Large intestine (tissue), 3 donors: Measurements from ENCODE around the gene B4GALNT1. TPM values are rescaled to one million over a fixed set of nuclear protein-coding genes. Genes with fewer than 3 reads are reported as not detected.
"Not testable (repeated sequence)": the region's sequence is repeated elsewhere in the genome, so short reads cannot be mapped to it uniquely, and the experiment has no call there.

Experiments used
- DNase-seq, 2 donors: peaks; one replicate each; pipeline versions ENCODE4 v3.0.0 to v3.0.0-alpha.2; 2013
- H3K27ac ChIP-seq: one replicate; pipeline ENCODE4 v1.5.1; 2013; ENCODE audit warnings: low read length
- H3K27me3 ChIP-seq: 2 replicates; pipeline ENCODE4 v1.6.1; 2013; ENCODE audit warnings: low read length; ENCODE audit not compliant: control insufficient read depth, insufficient read depth
- H3K36me3 ChIP-seq: 2 replicates; pipeline ENCODE4 v1.6.1; 2013; ENCODE audit warnings: low read length; ENCODE audit not compliant: control insufficient read depth, insufficient read depth
- H3K4me1 ChIP-seq: one replicate; pipeline ENCODE4 v1.6.1; 2013; ENCODE audit warnings: low read length; ENCODE audit not compliant: control insufficient read depth, insufficient read depth
- H3K4me3 ChIP-seq: one replicate; pipeline ENCODE4 v1.5.1; 2013; ENCODE audit warnings: low read length
- H3K9me3 ChIP-seq: one replicate; pipeline ENCODE4 v1.6.1; 2013; ENCODE audit warnings: mild to moderate bottlenecking, low read depth, low read length, moderate library complexity; ENCODE audit not compliant: control insufficient read depth
- WGBS: methylation state at CpG from one replicate; pipeline ENCODE4 v1.1.5; 2013; ENCODE audit warnings: low lambda C conversion rate; ENCODE audit not compliant: insufficient coverage; 5-methylcytosine and 5-hydroxymethylcytosine counted together
- polyA plus RNA-seq: library from polyadenylated mRNA; unstranded; fragments of 120-200 nt; gene quantifications from one replicate; pipeline ENCODE4 v1.2.1, GENCODE V29; 2013

The B4GALNT1 gene
- polyA plus RNA-seq, 1 donor, result 2.4 TPM

DNA sequence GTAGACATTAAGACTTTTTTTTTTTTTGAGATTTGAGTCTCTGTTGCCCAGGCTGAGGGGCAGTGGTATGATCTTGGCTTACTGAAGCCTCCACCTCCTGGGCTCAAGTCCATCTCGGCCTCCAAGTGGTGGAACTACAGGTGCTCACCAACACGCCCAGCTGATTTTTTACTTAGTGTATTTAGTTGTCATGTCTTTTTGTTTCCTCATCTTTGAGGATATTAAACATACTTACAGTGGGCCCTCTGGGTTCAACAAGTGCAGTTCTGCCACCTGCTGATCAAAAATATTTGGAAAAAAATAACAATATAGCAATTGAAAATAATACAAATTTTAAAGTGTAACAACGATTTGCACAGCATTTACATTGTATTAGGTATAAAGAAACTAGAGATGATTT, 4.4 kb upstream of the B4GALNT1 start:
- WGBS, result no CpG with 5 or more reads among the region's 3 CpGs
- no peak for DNase-seq
- peaks cover 59% of the 10 kb centered on the region for H3K27me3 ChIP-seq

DNA sequence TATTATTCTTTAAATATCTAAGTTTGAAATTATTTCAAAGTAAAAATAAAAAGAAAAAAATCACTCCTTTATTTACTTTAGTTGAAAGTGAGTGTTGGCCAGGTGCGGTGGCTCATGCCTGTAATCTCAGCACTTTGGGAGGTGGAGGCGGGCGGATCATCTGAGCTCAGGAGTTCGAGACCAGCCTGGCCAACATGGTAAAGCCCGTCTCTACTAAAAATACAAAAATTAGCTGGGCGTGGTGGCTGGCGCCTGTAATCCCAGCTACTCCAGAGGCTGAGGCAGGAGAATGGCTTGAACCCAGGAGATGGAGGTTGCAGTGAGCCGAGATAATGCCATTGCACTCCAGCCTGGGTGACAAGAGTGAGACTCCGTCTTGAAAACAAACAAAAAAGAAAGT, 3.7 kb upstream of the B4GALNT1 start:
- H3K36me3 ChIP-seq, H3K4me1 ChIP-seq, H3K4me3 ChIP-seq, DNase-seq, H3K9me3 ChIP-seq, H3K27ac ChIP-seq: not testable (repeated sequence)
- no CpG with 5 or more reads among the region's 9 CpGs for WGBS
- H3K27me3 ChIP-seq, result peaks cover 62% of the 10 kb centered on the region

More for the DNA sequence above, 4.4 kb upstream of the B4GALNT1 start:
- no peaks in the 10 kb centered on the region for H3K36me3 ChIP-seq
- peaks cover 4% of the 10 kb centered on the region for H3K4me1 ChIP-seq
- H3K27ac ChIP-seq, result no peak overlapping the region
- H3K4me3 ChIP-seq, result no peak overlapping the region
- peaks cover 6% of the 10 kb centered on the region for H3K9me3 ChIP-seq

DNA sequence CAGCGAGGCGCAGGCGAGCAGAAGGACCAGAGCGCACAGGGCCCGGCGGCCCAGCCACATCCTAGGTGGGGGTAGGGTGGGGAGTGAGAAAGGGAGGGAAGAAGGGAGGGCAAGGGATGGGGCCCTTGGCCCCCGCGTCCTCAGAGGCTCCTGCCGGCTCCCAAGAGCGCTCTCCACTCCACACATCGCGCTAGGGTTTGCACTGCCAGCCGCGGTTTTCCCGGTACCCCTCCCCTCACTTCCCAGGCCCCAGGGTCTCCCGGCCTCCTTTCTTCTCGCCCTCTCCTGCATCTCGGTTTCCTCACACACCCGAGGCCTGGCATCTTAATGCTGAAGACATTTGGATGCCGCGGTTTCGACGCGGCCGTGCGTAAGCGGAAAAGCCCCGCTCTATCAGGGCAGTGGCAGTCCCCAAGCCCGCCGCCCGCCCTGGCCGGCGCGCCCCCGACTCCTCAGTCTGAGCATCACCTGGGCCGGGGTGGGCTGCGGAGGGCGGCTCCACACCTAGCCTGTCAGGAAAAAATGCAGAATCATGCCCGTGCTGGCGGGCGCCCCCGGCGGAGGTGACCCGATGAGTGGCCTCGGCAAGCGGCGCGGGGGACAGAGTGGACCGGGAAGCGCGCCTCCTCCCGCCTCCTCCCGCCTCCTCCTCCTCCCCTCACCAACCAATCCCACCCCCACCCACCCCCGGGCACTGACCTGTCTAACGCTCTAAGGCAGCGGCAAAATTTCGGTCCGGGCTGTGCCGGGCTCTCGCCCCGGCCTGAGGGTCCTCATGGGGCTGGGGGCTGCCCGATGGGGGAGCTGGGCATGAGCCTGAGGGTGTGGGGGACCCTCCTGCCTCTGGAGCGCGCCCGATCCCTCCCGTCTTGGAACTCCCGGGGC, 686 bp downstream of the B4GALNT1 start:
- H3K27ac ChIP-seq, result no peak overlapping the region
- peak overlapping the region; percentile 31 for H3K4me3 ChIP-seq
- WGBS, result no CpG with 5 or more reads among the region's 67 CpGs

DNA sequence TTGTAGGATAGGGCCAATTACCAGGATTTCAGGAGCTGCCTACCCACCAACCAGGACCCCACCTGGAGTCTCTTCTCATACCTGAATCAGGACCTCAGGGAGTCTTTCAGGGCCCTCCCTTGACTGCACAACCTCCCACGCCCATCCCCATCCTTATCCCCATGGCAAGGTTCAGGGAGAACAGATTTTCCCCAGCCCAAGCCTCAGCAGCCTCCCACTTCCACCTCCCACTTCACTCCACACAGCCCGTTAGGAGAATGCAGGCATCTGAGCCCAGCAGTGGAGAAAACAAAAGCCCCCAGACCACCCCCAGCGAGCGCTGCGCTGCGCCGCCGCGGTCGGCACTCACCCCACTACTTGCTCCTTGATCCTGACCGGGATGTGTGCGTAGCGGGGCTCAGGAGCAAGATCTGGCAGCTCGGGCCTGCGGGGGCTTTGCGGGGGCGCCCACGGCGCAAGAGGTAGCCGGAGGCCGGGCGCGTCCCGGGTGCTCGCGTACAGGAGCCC, 1.4 kb downstream of the B4GALNT1 start:
- DNase-seq, result no peak
- Histone ChIP-seq H3K36me3 (no peaks in the 10 kb centered on the region), H3K4me1 (peaks cover 16% of the 10 kb centered on the region), H3K4me3 (peak overlapping the region; percentile 16), H3K27me3 (peaks cover 90% of the 10 kb centered on the region), H3K27ac (no peak overlapping the region), H3K9me3 (peaks cover 18% of the 10 kb centered on the region)
- no CpG with 5 or more reads among the region's 26 CpGs for WGBS

More for the DNA sequence above, 686 bp downstream of the B4GALNT1 start:
- no peaks in the 10 kb centered on the region for H3K36me3 ChIP-seq
- DNase-seq, result peak in 1 of 2 donors; percentile 18
- peaks cover 18% of the 10 kb centered on the region for H3K9me3 ChIP-seq
- peaks cover 83% of the 10 kb centered on the region for H3K27me3 ChIP-seq
- peaks cover 16% of the 10 kb centered on the region for H3K4me1 ChIP-seq

DNA sequence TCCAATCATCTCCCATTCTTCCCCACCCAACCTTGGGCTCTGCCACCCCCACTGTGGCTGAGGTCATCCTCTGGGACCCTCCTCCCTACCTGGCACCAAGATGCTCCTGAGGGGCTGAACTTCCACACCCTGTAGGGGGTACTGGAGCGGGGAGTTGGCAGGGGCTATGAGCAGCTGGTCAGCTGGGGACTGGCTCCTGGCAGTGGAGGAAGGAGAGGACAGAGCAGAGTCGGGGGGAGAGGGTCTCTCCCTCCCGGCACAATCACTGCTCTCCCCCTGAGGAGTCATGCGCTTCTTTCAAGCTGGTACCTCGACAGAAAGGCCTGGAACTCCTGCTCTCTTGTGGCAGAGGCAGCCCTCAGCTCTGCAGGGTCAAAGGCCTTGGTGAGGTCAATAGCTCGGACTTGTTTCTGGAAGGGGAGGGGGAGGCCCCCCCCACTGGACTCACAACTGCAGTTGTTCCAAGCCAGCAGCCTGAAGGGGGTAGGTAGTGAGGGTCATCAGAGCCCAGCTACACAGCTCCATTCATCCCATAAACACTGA, 2.0 kb downstream of the B4GALNT1 start:
- no CpG with 5 or more reads among the region's 6 CpGs for WGBS
- Histone ChIP-seq H3K9me3 (peaks cover 18% of the 10 kb centered on the region), H3K36me3 (no peaks in the 10 kb centered on the region), H3K4me1 (peaks cover 16% of the 10 kb centered on the region), H3K27ac (no peak overlapping the region), H3K4me3 (no peak overlapping the region), H3K27me3 (peaks cover 94% of the 10 kb centered on the region)
- no peak for DNase-seq

DNA sequence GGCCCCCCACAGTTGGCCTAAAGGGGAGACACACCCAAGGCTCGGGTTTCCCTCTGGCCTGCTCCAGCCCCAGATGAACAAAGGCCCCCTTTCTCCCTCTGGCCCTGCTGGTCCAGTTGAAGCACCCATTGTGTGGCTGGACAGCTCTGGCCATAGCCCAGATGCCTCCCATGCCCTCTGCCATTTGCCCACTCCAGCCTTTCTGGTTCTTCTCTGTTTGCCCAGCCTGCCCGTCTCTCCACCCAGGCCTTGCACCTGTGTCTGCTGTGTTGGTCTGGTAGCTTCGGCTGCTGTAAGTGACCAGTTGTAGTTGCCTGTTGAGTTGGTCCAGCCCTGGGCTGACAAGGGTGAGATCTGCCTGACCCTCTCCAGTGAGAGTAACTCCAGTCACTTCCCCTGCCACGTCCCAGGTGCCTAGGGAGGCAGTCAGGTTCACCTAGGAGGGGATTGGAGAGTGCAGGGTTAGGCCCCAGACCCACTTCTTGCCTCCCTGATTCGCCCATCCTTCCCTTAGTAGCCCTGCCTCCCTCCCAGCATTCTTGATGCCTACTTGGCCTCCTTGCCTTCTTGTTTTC, 3.0 kb downstream of the B4GALNT1 start:
- DNase-seq, result no peak
- Histone ChIP-seq H3K27ac (no peak overlapping the region), H3K4me1 (peaks cover 16% of the 10 kb centered on the region), H3K27me3 (peaks cover 94% of the 10 kb centered on the region), H3K9me3 (peaks cover 18% of the 10 kb centered on the region), H3K36me3 (no peaks in the 10 kb centered on the region), H3K4me3 (no peak overlapping the region)
- WGBS, result no CpG with 5 or more reads among the region's 5 CpGs

DNA sequence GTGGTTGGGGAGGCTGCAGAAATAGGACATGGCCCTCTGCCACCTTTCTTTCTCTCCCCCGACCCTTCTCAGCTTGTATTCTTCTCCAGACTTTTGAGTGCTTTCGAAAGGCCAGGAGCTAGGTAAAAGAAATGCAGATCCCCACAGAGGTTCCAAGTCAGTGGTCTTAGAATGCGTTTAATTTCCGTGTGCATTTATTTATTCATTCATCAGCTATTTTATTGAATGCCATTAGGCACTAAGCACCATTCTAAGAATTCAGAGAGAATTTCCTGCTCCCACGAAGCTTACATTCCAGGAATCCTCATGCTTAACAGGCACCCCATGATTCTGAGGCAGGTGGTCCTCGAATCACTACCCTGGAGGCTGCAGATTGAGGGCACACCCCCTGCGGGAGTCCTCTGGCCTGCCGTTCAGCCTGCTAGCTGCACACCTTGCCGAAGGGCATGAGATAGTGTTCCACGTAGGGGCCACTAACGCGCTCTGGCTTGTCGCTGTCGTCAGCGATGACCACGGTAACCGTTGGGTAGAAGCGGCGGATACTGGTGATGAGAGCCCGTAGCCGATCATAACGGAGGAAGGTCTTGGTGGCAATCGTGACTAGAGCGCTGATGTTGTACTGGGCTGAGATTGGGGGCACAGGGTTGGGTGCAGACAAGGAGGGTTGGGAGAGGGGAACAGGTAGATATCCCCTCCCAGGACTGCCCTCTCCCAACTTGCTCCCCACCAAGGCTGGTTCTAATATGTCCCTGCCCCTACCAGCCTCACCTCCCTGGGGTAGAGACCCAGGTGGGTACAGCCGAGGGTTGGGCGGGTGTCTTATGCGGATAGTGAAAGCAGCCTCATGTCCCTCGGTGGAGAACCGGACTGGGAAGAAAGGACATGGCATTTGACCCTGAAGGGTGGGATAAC, 4.5 kb downstream of the B4GALNT1 start:
- H3K27ac ChIP-seq, result no peak overlapping the region
- H3K4me3 ChIP-seq, result no peak overlapping the region
- DNase-seq, result no peak
- H3K27me3 ChIP-seq, result peaks cover 98% of the 10 kb centered on the region
- peaks cover 18% of the 10 kb centered on the region for H3K9me3 ChIP-seq
- WGBS, result 0% methylated on average over 1 of the region's 29 CpGs
- H3K36me3 ChIP-seq, result no peaks in the 10 kb centered on the region
- H3K4me1 ChIP-seq, result peaks cover 16% of the 10 kb centered on the region

DNA sequence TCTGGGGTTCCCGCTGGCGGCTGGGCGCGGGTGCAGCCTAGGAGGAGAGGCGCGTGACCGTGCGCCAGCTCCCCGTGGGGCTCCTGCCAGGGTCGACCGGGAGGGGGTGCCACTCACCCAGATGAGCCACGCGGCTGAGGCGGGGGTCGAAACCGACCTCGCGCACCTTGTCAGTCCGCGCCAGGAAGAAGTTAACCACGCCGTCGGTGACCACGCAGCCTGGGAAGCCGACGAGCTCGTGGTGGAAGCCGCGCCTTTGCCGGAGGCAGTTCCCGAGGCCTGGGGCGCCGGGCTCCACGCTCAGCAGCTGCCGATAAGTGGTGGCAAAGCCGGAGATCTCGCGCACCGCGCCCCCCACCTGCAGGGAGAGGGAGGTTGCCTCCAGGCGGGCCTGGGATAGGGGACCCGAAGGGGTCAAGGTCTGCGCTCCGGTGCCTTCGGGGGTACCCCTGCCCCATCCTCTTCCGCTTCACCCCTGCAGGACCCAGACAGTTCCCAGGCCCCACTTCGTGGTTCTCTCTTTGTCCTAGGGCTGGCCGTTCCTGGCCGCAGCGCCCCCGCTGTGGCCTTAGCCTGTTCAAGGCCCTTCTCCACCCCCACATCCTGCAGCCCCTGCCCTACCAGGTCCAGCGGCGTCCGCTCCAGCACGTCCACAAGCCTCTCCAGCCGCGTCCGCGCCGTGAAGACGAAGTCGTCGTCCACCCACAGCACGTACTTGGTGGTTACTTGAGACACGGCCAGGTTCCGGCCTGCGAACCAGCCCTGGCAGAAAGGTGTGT, 5.3 kb downstream of the B4GALNT1 start:
- Histone ChIP-seq H3K9me3 (peaks cover 16% of the 10 kb centered on the region), H3K27ac (no peak overlapping the region), H3K4me1 (peaks cover 14% of the 10 kb centered on the region), H3K36me3 (no peaks in the 10 kb centered on the region), H3K27me3 (peaks cover 97% of the 10 kb centered on the region), H3K4me3 (no peak overlapping the region)
- DNase-seq, result peak in 1 of 2 donors; percentile 37
- no CpG with 5 or more reads among the region's 67 CpGs for WGBS

DNA sequence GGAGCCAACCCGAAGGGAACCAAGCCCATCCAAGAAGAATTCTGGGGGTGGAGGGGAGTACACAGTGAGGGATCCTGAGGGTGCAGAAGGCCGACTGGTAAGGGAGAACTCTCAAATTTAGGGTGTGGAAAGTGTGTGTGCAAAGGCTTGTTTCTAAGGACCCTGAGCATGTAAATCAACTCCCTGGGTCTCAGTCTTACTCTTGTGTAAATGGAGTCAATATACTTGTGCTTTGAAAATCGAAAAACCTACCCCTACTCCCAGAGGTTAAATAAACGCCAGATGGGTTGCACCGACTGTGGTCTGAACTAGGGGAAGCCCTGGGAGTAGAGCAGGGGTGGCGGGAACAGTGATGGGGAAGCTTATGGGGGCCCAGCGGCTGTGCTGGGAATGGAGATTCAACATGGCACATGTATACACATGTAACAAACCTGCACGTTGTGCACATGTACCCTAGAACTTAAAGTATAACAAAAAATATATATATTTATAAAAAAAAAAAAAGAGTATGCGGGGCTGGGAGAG, 6.0 kb downstream of the B4GALNT1 start:
- Histone ChIP-seq H3K36me3 (no peaks in the 10 kb centered on the region), H3K4me3 (no peak overlapping the region), H3K9me3 (peaks cover 11% of the 10 kb centered on the region), H3K4me1 (peaks cover 9% of the 10 kb centered on the region), H3K27ac (no peak overlapping the region), H3K27me3 (peaks cover 97% of the 10 kb centered on the region)
- DNase-seq, result no peak
- WGBS, result no CpG with 5 or more reads among the region's 9 CpGs
